GM12873 (cell line): ENCODE measurements around the gene CRPPA.

Experiments used
- TF ChIP-seq, protein P1 (sequence below): IDR thresholded peaks from 2 replicates; pipeline ENCODE4 v1.5.1; 2012; ENCODE audit warnings: low read depth, mild to moderate bottlenecking, moderate library complexity, low read length, control low read depth; ENCODE audit not compliant: insufficient read depth; ENCODE audit errors: missing control alignments

Gene CRPPA

DNA sequence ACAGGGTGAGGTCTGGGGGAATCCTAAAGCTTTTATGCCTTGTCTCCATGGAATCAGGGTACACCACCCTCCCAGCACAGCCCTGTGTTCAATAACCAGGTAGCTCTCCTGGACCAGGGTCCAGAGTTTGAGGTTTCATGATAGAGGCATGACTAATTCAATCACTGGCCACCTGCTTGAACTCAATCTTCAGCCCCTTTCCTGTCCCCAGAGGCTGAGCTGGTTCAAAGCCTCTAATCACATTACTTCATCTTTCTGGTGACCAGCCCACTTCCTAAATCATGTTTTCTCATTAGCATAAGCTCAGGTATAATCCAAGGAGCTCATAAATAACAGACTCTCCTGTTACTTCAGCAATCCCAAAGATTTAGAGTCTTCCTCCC, 20.5 kb downstream of the CRPPA start:
- TF ChIP-seq, protein P1, sequence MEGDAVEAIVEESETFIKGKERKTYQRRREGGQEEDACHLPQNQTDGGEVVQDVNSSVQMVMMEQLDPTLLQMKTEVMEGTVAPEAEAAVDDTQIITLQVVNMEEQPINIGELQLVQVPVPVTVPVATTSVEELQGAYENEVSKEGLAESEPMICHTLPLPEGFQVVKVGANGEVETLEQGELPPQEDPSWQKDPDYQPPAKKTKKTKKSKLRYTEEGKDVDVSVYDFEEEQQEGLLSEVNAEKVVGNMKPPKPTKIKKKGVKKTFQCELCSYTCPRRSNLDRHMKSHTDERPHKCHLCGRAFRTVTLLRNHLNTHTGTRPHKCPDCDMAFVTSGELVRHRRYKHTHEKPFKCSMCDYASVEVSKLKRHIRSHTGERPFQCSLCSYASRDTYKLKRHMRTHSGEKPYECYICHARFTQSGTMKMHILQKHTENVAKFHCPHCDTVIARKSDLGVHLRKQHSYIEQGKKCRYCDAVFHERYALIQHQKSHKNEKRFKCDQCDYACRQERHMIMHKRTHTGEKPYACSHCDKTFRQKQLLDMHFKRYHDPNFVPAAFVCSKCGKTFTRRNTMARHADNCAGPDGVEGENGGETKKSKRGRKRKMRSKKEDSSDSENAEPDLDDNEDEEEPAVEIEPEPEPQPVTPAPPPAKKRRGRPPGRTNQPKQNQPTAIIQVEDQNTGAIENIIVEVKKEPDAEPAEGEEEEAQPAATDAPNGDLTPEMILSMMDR = no peak

- TF ChIP-seq, protein P1 = no peak
These were observed 21.1 kb downstream of the CRPPA start for GRCh38 chr7:16399916-16400892.

- TF ChIP-seq, protein P1 = no peak
These were observed 22.0 kb downstream of the CRPPA start for GRCh38 chr7:16399265-16399831.

DNA sequence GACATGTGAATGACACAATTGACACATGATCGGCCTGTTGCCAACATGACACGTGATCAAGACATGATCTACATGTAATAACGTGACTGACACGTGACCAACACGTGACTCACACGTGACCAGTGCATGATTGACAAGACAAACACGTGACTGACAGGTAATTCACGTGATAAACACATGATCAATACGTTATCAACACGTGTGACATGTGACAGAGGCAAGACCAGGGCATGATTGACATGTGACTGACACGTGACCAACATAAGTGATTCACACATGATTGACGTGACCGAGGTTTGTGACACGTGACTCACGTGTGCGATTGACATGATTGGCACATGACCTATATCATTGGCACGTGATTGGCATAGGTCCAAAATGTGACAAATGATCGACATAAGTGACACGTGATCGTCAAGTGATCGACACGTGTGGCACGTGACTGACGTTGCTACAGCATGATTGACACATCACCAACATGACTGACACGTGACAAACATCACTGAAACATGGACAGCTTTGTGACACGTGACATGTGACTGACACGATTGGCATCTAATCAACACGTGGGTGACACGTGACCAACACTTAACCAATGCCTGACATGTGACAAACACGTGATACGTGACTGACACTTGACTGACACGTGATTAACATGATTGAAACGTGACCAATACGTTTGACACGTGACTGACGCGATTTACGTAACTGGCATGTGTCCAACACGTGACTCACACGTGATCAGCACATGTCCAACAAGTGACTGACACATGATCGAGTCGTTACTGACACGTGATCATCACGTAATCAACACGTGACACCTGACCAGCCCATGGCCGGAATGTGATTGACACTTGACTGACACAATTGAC, 23.0 kb downstream of the CRPPA start:
- TF ChIP-seq, protein P1 = no peak

DNA sequence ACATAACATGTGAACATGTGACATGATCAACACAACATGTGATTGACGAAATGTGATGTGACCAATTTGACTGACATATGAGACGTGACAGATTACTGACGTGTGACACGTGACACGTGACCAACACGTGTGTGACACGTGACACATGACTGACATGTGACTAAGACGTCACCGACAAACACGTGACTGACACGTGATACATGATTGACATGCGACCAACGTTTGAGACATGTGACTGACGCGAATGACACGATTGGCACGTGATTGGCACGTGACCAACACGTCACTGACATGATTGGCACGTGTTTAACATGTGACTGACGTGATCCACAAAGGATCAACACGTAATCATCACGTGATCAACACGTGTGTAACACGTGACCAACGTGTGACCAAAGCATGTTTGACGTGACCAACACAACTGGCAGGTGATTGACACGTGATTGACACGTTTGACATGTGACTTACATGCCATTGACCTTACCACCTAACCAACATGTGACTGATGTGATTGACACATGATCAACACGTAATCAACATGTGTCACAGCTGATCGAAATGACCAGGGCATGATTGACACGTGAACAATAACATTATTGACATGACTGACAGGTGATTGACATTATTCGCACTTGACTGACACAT, 23.7 kb downstream of the CRPPA start:
- TF ChIP-seq, protein P1 = no peak

- TF ChIP-seq, protein P1 = no peak
These were observed 24.4 kb downstream of the CRPPA start for GRCh38 chr7:16396766-16397500.
